Activated CD8-positive, alpha-beta memory T cell treated with anti-CD3 and anti-CD28 coated beads for 1 hour (primary cell): ENCODE measurements around the gene NDUFB6.
"Not testable (repeated sequence)": the region's sequence is repeated elsewhere in the genome, so short reads cannot be mapped to it uniquely, and the experiment has no call there.

Experiments
- DNase-seq, 2 donors: peaks; one replicate each; pipeline ENCODE4 v3.0.0-alpha.2; 2020; ENCODE audit warnings: low read depth in 1 of 2; ENCODE audit errors: extremely low read depth in 1 of 2

NDUFB6 gene

GRCh38 chr9:32572900-32573523 is at the start of gene NDUFB6:
TSS of gene NDUFB6 (minus strand) at chr9:32573159. CDS start at chr9:32573060, 99 bp downstream.
- peak; percentile 91 to 97 for DNase-seq

GRCh38 chr9:32618261-32618660 is 45.3 kb upstream of the NDUFB6 start:
- DNase-seq, result no peak

GRCh38 chr9:32606811-32607210 is 33.9 kb upstream of the NDUFB6 start:
- no peak for DNase-seq

- no peak for DNase-seq
Measured at GRCh38 chr9:32603914-32604852, 31.2 kb upstream of the NDUFB6 start.

- not testable (repeated sequence) for DNase-seq
Measured at GRCh38 chr9:32599021-32599420, 26.1 kb upstream of the NDUFB6 start.

GRCh38 chr9:32596936-32597335 is 24.0 kb upstream of the NDUFB6 start:
- no peak for DNase-seq

GRCh38 chr9:32596096-32596865 is 23.3 kb upstream of the NDUFB6 start:
- DNase-seq, result no peak

GRCh38 chr9:32590898-32591297 is 17.9 kb upstream of the NDUFB6 start:
- no peak for DNase-seq

- no peak for DNase-seq
Measured at GRCh38 chr9:32590476-32590875, 17.5 kb upstream of the NDUFB6 start.

GRCh38 chr9:32589083-32589723 is 16.2 kb upstream of the NDUFB6 start:
- no peak for DNase-seq

GRCh38 chr9:32587901-32588300 is 14.9 kb upstream of the NDUFB6 start:
- no peak for DNase-seq

- DNase-seq, result no peak
Measured at GRCh38 chr9:32584784-32585183, 11.8 kb upstream of the NDUFB6 start.

- peak in 1 of 2 donors; percentile 4 for DNase-seq
Measured at GRCh38 chr9:32581512-32582143, 8.7 kb upstream of the NDUFB6 start.

GRCh38 chr9:32580631-32581300 is 7.8 kb upstream of the NDUFB6 start:
- DNase-seq, result no peak

GRCh38 chr9:32579706-32580331 is 6.9 kb upstream of the NDUFB6 start:
- DNase-seq, result peak; percentile 49 to 64

GRCh38 chr9:32578976-32579375 is 6.0 kb upstream of the NDUFB6 start:
- no peak for DNase-seq

- DNase-seq, result no peak
Measured at GRCh38 chr9:32577316-32577715, 4.4 kb upstream of the NDUFB6 start.

- no peak for DNase-seq
Measured at GRCh38 chr9:32574858-32575257, 1.9 kb upstream of the NDUFB6 start.

- DNase-seq, result no peak
Measured at GRCh38 chr9:32573821-32574220, 862 bp upstream of the NDUFB6 start.
